Vagina (tissue), 2 donors: Measurements from ENCODE around the gene DIAPH2.

Source experiments
- POLR2A ChIP-seq, 2 donors: fragments of 450-650 bp; IDR thresholded peaks; one replicate each; pipeline ENCODE4 v1.6.1; 2017; ENCODE audit warnings: antibody characterized with exemption in 2 of 2, mild to moderate bottlenecking in 2 of 2, moderate library complexity in 2 of 2
- POLR2AphosphoS5 ChIP-seq, 2 donors: sonication (generic); formaldehyde crosslinking; IDR thresholded peaks; one replicate each; pipeline ENCODE4 v1.9.0; 2017; ENCODE audit warnings: antibody characterized with exemption in 2 of 2, mild to moderate bottlenecking in 2 of 2, low read depth in 1 of 2; ENCODE audit not compliant: insufficient read depth in 1 of 2
- TF ChIP-seq, protein P1 (sequence below), 3 experiments: fragments of 450-650 bp in 2 of 3; fragments of 200-600 bp in 1 of 3; sonication (generic) in 1 of 3; IDR thresholded peaks; one replicate each; pipeline ENCODE4 v1.5.1; 2017 to 2019; ENCODE audit warnings: antibody characterized with exemption in 3 of 3, mild to moderate bottlenecking in 2 of 3, moderate library complexity in 2 of 3

DNA sequence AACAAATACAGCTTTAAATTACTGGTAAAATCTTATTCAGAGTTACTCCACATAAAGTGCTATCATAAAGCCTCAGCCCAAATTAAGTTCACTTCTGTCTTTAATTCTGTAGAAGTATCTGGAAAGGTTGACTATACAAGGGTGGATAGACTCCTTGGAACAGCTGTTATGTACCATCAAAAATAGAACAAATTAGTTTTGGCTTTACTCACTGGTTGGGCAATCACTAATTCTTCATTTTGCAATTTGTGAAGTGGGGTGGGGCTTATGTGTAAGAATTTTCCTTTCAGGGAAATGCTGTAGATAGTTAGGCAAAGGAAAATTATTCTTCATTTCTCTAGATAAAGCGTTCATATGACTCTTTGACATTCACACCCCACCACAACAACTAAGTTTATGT lies 7.8 kb downstream of the DIAPH2 start:
- no peak for TF ChIP-seq POLR2AphosphoS5 (IDR thresholded peaks at IDR 0.05; ENCODE audit: insufficient read depth in 1 of 2, low read depth in 1 of 2)
- TF ChIP-seq, protein P1, sequence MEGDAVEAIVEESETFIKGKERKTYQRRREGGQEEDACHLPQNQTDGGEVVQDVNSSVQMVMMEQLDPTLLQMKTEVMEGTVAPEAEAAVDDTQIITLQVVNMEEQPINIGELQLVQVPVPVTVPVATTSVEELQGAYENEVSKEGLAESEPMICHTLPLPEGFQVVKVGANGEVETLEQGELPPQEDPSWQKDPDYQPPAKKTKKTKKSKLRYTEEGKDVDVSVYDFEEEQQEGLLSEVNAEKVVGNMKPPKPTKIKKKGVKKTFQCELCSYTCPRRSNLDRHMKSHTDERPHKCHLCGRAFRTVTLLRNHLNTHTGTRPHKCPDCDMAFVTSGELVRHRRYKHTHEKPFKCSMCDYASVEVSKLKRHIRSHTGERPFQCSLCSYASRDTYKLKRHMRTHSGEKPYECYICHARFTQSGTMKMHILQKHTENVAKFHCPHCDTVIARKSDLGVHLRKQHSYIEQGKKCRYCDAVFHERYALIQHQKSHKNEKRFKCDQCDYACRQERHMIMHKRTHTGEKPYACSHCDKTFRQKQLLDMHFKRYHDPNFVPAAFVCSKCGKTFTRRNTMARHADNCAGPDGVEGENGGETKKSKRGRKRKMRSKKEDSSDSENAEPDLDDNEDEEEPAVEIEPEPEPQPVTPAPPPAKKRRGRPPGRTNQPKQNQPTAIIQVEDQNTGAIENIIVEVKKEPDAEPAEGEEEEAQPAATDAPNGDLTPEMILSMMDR (IDR thresholded peaks at IDR 0.05): no peak
- no peak for TF ChIP-seq POLR2A (IDR thresholded peaks at IDR 0.05)
